Activated T-cell treated with anti-CD3 and anti-CD28 coated beads, Interleukin-2, amount 50 U/mL, for 24 hours (primary cell): ENCODE measurements around the gene AOC2.
"Not testable (repeated sequence)": the region's sequence is repeated elsewhere in the genome, so short reads cannot be mapped to it uniquely, and the experiment has no call there.

Source experiments
- DNase-seq: peaks from one replicate; pipeline ENCODE4 v3.0.0-alpha.2; 2020
- H3K27ac Mint-ChIP-seq: 2 replicates; pipeline ENCODE4 v1.8.0; 2020; ENCODE audit warnings: mild to moderate bottlenecking, mixed read lengths
- H3K27me3 Mint-ChIP-seq: 2 replicates; pipeline ENCODE4 v1.8.0; 2020; ENCODE audit warnings: mixed read lengths
- H3K36me3 Mint-ChIP-seq: 2 replicates; pipeline ENCODE4 v1.8.0; 2020; ENCODE audit warnings: low read depth, mixed read lengths
- H3K4me1 Mint-ChIP-seq: 2 replicates; pipeline ENCODE4 v1.8.0; 2020; ENCODE audit warnings: low read depth, mixed read lengths
- H3K4me3 Mint-ChIP-seq: 2 replicates; pipeline ENCODE4 v1.8.0; 2020; ENCODE audit warnings: mild to moderate bottlenecking, moderate library complexity, mixed read lengths
- H3K9me3 Mint-ChIP-seq: 2 replicates; pipeline ENCODE4 v1.8.0; 2020; ENCODE audit warnings: mixed read lengths

Gene AOC2

GRCh38 chr17:42878924-42879595 lies 34.7 kb downstream of the AOC2 start:
- DNase-seq, result no peak
- no peak overlapping the region for H3K27ac Mint-ChIP-seq

DNA sequence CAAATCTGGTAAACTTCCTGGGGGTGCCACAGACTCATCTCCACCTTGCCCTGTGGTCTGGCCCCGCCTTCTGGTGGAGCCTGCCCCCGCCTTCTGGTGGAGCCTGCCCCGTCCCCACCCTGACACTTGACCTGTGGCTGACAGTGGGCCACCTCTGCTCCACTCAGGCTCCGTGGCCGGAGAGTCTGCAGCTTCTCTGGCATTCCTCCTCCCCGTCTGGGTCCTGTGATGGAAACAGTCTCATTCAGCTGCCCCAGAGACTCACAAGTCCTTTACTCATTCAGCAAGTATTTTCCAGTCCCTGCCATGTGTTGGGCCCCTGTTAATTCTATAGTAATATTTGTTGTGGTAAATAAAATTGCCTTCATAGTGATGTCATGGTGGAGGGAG lies 35.2 kb downstream of the AOC2 start:
- Mint-ChIP-seq H3K36me3 (no peaks in the 10 kb centered on the region), H3K9me3 (no peaks in the 10 kb centered on the region), H3K4me3 (no peak overlapping the region), H3K27me3 (peaks cover 57% of the 10 kb centered on the region), H3K4me1 (no peaks in the 10 kb centered on the region), H3K27ac (no peak overlapping the region)
- no peak for DNase-seq

More at GRCh38 chr17:42878924-42879595, 34.7 kb downstream of the AOC2 start:
- no peaks in the 10 kb centered on the region for H3K4me1 Mint-ChIP-seq
- H3K36me3 Mint-ChIP-seq, result no peaks in the 10 kb centered on the region
- no peak overlapping the region for H3K4me3 Mint-ChIP-seq
- H3K9me3 Mint-ChIP-seq, result no peaks in the 10 kb centered on the region
- peaks cover 53% of the 10 kb centered on the region for H3K27me3 Mint-ChIP-seq

- H3K4me3 Mint-ChIP-seq, result no peak overlapping the region
- H3K27ac Mint-ChIP-seq, result no peak overlapping the region
- peaks cover 59% of the 10 kb centered on the region for H3K27me3 Mint-ChIP-seq
- no peaks in the 10 kb centered on the region for H3K4me1 Mint-ChIP-seq
- no peaks in the 10 kb centered on the region for H3K36me3 Mint-ChIP-seq
- H3K9me3 Mint-ChIP-seq, result no peaks in the 10 kb centered on the region
- DNase-seq, result no peak
These were observed 36.5 kb downstream of the AOC2 start for GRCh38 chr17:42880776-42881310.

- not testable (repeated sequence) for H3K36me3 Mint-ChIP-seq, H3K4me1 Mint-ChIP-seq, H3K27ac Mint-ChIP-seq, DNase-seq, H3K9me3 Mint-ChIP-seq, H3K4me3 Mint-ChIP-seq
- H3K27me3 Mint-ChIP-seq, result peaks cover 63% of the 10 kb centered on the region
These were observed 37.3 kb downstream of the AOC2 start for GRCh38 chr17:42881706-42882105.

- DNase-seq, result no peak
- H3K9me3 Mint-ChIP-seq, result no peaks in the 10 kb centered on the region
- no peak overlapping the region for H3K27ac Mint-ChIP-seq
- H3K4me3 Mint-ChIP-seq, result no peak overlapping the region
- peaks cover 61% of the 10 kb centered on the region for H3K27me3 Mint-ChIP-seq
- H3K4me1 Mint-ChIP-seq, result peaks cover 6% of the 10 kb centered on the region
- H3K36me3 Mint-ChIP-seq, result no peaks in the 10 kb centered on the region
These were observed 37.8 kb downstream of the AOC2 start for GRCh38 chr17:42882166-42882565.

DNA sequence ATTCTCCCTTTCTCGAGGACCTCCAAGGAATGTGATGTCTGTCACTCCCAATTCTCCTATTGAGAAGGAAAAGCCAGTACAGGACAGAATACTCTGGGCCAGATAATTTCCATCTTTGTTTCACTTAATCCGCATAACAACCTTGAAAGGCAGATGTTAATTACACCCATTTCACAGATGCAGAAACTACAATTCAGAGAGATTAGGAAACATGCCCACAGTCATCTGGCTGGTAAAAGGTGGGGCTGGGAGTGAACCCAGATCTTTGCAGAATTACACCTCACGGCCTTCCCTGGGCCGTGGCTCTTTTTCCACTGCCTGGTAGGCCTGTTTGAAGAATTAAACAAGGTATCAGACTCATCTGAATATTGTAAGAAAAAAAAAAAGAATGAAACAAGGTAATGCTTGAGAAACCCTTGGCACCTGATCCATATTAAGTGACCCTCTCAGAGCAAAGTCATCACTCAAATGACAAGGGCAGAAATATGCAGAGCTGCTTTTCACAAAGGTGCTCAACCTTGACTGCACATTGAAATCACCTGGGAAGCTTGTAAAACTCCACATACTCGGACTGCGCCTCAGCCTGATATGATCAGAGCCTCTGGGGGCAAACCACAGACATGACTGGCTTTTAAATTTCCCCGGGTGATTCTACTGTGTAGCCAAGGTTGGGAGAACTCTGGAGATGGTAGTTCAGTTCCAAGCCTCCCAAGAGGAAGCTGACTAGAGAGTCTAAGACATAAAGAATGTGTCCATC lies 39.6 kb downstream of the AOC2 start:
- Mint-ChIP-seq H3K4me1 (peaks cover 6% of the 10 kb centered on the region), H3K9me3 (no peaks in the 10 kb centered on the region), H3K27ac (no peak overlapping the region), H3K27me3 (peaks cover 48% of the 10 kb centered on the region), H3K36me3 (no peaks in the 10 kb centered on the region), H3K4me3 (no peak overlapping the region)
- no peak for DNase-seq

GRCh38 chr17:42885806-42886205 lies 41.4 kb downstream of the AOC2 start:
- not testable (repeated sequence) for DNase-seq, H3K36me3 Mint-ChIP-seq, H3K9me3 Mint-ChIP-seq, H3K27ac Mint-ChIP-seq, H3K4me1 Mint-ChIP-seq, H3K4me3 Mint-ChIP-seq
- H3K27me3 Mint-ChIP-seq, result peaks cover 38% of the 10 kb centered on the region

DNA sequence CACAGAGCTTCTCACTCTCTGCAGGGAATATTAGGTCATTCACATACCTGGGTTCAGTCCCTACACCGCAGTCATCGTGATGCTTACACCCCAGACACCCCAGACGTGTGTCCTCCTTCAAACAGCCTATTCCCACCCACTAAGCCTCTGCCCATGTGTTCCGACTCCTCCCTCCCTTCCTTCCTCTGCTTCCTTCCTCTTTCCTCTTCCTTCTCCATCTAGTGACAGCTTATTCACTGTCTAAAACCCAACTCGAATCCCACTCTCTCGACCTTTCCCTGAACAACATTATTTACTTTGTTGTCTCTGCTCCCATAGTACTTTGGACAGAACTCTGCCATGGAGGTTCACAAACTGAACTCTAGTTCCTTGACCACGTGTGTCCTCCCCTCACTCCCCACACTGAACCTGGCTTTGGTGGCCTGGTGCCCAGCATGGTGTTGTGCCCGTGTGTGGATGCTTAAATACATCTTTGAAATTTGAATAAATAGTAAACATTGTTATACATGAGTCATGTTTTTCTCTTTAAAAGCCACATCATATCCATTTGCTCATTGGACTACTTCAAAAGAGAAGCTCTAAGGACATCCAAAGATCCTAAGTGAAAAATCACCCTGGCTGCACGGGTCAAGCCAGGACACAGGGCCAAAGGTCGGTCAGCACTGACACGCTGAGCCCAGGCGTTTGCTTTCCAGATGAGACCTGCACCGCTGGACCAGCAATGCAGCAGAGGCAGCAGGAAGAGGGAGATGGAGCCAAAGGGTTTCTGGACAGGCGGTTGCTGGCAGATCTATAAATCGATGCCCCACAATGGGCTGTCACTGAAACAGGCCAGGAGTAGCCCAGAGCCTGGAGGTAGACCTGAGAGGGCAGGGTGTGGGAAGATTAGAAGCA lies 42.1 kb downstream of the AOC2 start:
- Mint-ChIP-seq H3K36me3 (no peaks in the 10 kb centered on the region), H3K9me3 (no peaks in the 10 kb centered on the region), H3K27ac (no peak overlapping the region), H3K27me3 (peaks cover 39% of the 10 kb centered on the region), H3K4me1 (peaks cover 6% of the 10 kb centered on the region), H3K4me3 (no peak overlapping the region)
- no peak for DNase-seq

DNA sequence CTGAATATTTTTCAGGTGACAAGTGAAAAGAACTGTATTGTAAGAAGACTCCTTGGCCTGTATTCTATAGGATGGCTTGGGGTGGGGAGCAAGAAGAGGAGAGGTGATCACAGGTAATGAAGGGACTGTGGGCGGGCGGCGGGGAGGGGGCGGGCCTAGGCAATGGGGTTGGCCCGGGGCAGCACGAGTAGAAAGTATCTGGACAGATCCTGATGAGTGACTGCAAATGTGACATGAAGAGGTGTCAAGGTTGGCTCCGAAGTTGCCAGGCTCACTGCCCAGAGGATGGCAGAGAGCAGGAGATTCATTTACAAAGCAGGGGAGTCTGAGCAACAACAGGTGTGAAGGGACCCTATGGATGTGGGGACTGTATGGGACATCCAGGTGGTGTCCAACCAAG lies 45.4 kb downstream of the AOC2 start:
- DNase-seq, result no peak
- no peak overlapping the region for H3K27ac Mint-ChIP-seq
- H3K4me1 Mint-ChIP-seq, result peaks cover 9% of the 10 kb centered on the region
- H3K9me3 Mint-ChIP-seq, result no peaks in the 10 kb centered on the region
- H3K27me3 Mint-ChIP-seq, result peaks cover 38% of the 10 kb centered on the region
- H3K4me3 Mint-ChIP-seq, result no peak overlapping the region
- no peaks in the 10 kb centered on the region for H3K36me3 Mint-ChIP-seq

GRCh38 chr17:42891539-42892152 lies 47.3 kb downstream of the AOC2 start:
- Mint-ChIP-seq H3K36me3 (no peaks in the 10 kb centered on the region), H3K4me3 (no peak overlapping the region), H3K4me1 (peaks cover 6% of the 10 kb centered on the region), H3K27me3 (peaks cover 38% of the 10 kb centered on the region), H3K9me3 (no peaks in the 10 kb centered on the region), H3K27ac (no peak overlapping the region)
- no peak for DNase-seq

- Mint-ChIP-seq H3K27me3 (peaks cover 41% of the 10 kb centered on the region), H3K36me3 (no peaks in the 10 kb centered on the region), H3K27ac (no peak overlapping the region), H3K4me3 (no peak overlapping the region), H3K9me3 (no peaks in the 10 kb centered on the region), H3K4me1 (peaks cover 2% of the 10 kb centered on the region)
- no peak for DNase-seq
These were observed 49.0 kb downstream of the AOC2 start for GRCh38 chr17:42893359-42893758.

- H3K9me3 Mint-ChIP-seq, result no peaks in the 10 kb centered on the region
- DNase-seq, result no peak
These were observed 50.2 kb downstream of the AOC2 start for GRCh38 chr17:42894283-42895184.

DNA sequence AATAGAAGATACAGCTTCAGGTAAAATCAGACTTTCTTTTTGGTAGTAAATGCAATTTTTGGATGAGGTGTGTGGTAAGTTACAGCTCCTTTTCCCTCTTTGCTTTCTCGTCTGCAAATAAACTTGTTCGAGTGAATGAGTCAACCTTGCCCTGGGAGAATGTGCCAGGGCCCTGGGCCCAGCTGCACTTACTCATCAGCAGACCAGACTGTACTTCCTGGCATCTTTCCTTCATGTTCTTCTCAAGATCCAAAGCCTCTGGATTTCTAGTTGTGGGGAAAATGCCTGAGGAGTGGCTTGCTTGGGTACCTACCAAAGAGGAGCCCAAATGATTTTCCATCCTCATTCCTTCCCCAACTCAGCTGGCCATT lies 50.8 kb downstream of the AOC2 start:
- H3K4me1 Mint-ChIP-seq, result peaks cover 2% of the 10 kb centered on the region
- H3K27me3 Mint-ChIP-seq, result peaks cover 48% of the 10 kb centered on the region
- H3K27ac Mint-ChIP-seq, result no peak overlapping the region
- DNase-seq, result no peak
- no peaks in the 10 kb centered on the region for H3K9me3 Mint-ChIP-seq
- H3K36me3 Mint-ChIP-seq, result no peaks in the 10 kb centered on the region
- no peak overlapping the region for H3K4me3 Mint-ChIP-seq

More at GRCh38 chr17:42894283-42895184, 50.2 kb downstream of the AOC2 start:
- H3K36me3 Mint-ChIP-seq, result no peaks in the 10 kb centered on the region
- peaks cover 2% of the 10 kb centered on the region for H3K4me1 Mint-ChIP-seq
- no peak overlapping the region for H3K4me3 Mint-ChIP-seq
- no peak overlapping the region for H3K27ac Mint-ChIP-seq
- H3K27me3 Mint-ChIP-seq, result peaks cover 48% of the 10 kb centered on the region
